Measurements from ENCODE around the gene LRMDA.
"Not testable (repeated sequence)": the region's sequence is repeated elsewhere in the genome, so short reads cannot be mapped to it uniquely, and the experiment has no call there.

LRMDA gene

GRCh38 chr10:76115131-76115470 is 683.7 kb downstream of the LRMDA start:
- no peak for DNase-seq (ENCODE audit: low read depth, low spot score)

DNA sequence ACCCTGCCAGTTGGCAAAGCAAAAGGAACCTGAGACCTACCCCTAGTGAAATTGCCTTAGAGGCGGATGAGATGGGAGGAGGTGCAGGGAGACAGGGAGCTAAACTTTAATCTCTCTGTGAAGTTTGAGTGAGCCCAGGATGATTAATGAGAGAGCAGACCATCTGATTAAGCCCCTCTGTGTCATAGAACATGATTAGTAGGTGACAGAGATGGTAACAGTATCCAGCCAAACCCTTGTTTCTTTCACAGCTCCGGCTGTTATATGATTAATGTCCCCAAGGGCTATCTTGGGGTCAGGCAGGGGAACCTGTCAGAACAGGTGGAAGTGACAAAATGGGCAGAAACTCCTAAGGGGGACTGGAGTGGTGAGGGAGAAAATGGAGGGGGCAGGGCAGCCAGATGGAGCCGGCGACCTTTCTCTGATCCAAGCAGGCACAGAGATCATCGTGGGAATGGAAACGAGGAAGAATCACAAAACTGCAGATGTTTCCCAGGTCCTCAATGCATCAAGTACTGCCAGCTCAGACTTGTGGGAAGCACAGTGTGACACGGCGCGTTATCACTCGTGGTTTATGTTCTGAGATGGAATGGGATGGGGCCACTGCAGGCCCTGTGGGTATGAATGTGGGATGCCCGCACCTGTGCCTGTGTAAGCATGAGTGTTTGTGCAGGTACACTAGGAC is 684.2 kb downstream of the LRMDA start:
- no peak for DNase-seq (ENCODE audit: low read depth, low spot score)

DNA sequence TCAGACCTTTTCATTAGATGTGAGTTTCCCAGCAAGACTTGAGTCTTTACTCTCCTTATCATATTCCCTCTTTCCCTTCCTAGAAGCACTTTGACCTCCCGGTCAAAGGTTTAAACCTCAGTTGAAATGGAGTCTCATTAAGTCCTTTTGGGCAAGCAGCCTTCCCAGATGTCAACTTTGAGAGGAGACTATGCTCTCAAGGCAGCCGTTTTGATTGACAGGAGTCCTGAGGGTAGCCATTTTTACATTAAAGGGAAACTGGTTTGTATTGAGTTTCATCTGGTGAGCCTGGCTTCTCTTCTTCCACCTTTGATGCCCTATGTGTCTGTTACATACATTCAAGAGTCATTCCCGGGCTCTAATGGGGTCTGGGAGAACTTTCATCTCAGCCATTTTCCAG is 685.1 kb downstream of the LRMDA start:
- no peak for DNase-seq (ENCODE audit: low read depth, low spot score)

GRCh38 chr10:76117949-76118348 is 686.5 kb downstream of the LRMDA start:
- peak; percentile 48 for DNase-seq (ENCODE audit: low read depth, low spot score)

DNA sequence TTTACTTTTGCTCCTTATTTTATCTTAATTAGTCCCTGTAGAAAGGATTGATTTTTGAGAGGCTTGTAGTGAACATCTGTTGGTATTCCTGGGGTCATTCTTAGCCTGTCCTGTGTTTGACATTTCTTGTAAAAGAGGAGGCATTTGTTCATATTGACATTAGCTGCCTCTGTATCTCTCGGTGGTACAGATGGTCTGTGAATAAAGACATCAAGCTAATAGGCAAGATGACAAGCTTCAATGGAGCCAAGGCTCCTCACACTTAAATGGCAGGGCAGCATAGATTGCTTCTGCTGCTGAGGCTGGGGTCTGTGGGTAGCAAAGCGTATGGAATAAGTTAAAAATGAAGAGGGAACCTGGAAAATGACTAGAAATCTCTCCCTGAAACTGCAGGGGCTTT is 687.6 kb downstream of the LRMDA start:
- DNase-seq (ENCODE audit: low read depth, low spot score), result no peak

DNA sequence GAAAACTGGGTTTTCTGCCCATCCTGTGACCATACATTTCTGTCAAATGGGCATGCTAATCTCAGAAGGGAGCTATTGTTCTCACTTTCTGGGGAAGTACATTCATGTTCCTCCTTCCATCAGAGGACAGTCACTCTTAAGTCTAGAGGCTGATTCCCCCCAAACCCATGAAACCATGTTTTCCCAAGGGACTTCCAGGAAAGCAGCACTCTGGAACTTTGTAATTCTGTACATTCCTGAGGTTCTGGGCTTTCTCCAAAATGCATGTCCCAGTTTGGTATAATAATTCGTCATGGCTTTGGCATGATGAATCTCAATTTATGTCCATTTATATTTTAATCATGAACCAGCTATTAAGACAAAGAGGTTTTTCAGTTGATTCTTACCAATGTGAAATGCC is 688.1 kb downstream of the LRMDA start:
- peak; percentile 72 for DNase-seq (ENCODE audit: low read depth, low spot score)

GRCh38 chr10:76122056-76122455 is 690.6 kb downstream of the LRMDA start:
- DNase-seq (ENCODE audit: low read depth, low spot score), result no peak

DNA sequence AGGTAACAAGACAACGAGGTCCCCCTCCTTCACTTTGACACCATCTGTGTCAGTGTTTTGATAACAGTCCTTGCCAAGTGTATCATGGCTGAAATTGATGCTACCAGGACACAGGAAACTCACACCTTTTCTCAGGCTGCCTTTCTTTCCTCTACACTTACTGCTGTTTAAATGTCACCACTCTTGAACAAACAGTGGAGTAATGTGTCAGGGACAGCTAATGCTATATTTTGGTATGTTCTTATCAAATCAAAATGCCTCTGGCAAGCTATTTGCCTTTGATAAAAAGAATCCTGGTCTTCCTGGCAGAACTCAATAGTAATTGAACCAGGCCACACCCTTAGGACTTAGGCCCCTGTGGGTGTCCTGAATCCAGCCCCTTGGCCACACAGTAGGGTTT is 692.9 kb downstream of the LRMDA start:
- no peak for DNase-seq (ENCODE audit: low read depth, low spot score)

GRCh38 chr10:76125900-76126299 is 694.5 kb downstream of the LRMDA start:
- DNase-seq (ENCODE audit: low read depth, low spot score), result peak; percentile 36

GRCh38 chr10:76126607-76127527 is 695.4 kb downstream of the LRMDA start:
- peak; percentile 80 for DNase-seq (ENCODE audit: low read depth, low spot score)

GRCh38 chr10:76127984-76128589 is 696.7 kb downstream of the LRMDA start:
- DNase-seq (ENCODE audit: low read depth, low spot score), result no peak

GRCh38 chr10:76129213-76129612 is 697.8 kb downstream of the LRMDA start:
- DNase-seq (ENCODE audit: low read depth, low spot score), result no peak

- DNase-seq (ENCODE audit: low read depth, low spot score), result no peak
Observed at GRCh38 chr10:76130892-76131291, 699.5 kb downstream of the LRMDA start.

GRCh38 chr10:76133597-76134255 is 702.3 kb downstream of the LRMDA start:
- DNase-seq (ENCODE audit: low read depth, low spot score), result no peak

GRCh38 chr10:76136961-76137360 is 705.5 kb downstream of the LRMDA start:
- DNase-seq (ENCODE audit: low read depth, low spot score), result no peak

- DNase-seq (ENCODE audit: low read depth, low spot score), result no peak
Observed at GRCh38 chr10:76138286-76138685, 706.9 kb downstream of the LRMDA start.

DNA sequence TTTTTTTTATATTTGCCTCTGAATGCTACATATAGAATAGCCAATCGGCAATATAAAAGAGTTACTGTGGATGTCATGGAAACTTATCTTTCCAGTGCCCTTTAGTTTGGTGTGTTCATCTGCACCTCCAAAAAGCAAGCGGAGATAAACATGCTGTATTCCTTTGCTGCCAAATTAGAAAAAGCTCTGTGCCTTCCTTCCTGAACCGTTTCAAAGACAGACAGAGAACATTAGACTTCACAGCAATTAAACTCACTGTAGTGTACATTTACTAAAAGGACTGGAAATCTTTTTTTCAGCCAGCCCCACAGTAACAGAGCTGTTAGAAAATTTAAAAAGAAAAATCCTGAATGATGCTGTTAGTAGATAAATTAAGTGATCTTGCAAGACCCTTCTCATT is 707.5 kb downstream of the LRMDA start:
- no peak for DNase-seq (ENCODE audit: low read depth, low spot score)

- no peak for DNase-seq (ENCODE audit: low read depth, low spot score)
Observed at GRCh38 chr10:76139431-76139830, 708.0 kb downstream of the LRMDA start.

DNA sequence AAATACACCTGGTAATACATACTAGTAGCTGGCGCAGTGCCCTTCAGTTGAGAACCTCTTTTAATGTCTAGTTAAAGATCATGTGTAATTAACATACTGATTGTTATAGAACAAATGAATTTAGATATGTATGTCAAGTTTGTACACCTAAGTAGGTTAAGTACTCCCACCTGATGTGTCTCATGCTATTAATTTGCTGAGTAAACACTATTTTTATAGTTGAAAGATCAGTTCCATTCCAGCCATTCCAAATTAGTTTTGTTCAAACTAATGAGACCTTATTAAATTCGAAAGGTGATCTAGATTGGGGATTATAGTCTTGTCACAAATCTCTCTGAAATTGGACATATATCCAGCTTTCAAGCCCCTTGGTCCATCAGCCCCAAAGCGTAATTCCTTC is 710.0 kb downstream of the LRMDA start:
- no peak for DNase-seq (ENCODE audit: low read depth, low spot score)

DNA sequence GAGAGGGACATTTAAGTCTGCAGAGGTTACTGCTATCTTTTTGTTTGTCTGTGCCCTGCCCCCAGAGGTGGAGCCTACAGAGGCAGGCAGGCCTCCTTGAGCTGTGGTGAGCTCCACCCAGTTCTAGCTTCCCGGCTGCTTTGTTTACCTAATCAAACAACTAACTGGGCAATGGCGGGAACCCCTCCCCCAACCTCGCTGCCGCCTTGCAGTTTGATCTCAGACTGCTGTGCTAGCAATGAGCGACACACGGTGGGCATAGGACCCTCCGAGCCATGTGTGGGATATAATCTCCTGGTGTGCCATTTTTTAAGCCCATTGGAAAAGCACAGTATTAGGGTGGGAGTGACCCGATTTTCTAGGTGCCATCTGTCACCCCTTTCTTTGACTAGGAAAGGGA is 716.8 kb downstream of the LRMDA start:
- not testable (repeated sequence) for DNase-seq (ENCODE audit: low read depth, low spot score)

DNA sequence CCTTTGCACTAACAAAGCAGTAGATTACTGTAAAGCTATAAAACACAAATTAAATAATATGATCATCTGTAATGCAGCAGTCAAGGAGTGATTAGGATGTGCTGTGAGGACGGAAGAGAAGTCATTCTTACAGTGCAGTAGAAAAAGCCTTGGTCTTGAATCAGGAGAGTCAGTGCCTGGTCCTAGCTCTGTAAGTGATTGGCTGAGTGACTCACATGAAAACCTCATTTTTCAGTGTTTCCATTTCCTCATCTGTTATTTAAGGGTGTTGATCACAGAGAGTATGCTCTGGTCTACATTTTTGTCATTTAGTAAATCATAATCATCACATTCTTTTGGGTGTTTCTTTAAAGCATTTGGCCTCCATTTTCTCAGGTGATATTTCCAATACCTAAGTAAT is 717.8 kb downstream of the LRMDA start:
- DNase-seq (ENCODE audit: low read depth, low spot score), result peak; percentile 47

DNA sequence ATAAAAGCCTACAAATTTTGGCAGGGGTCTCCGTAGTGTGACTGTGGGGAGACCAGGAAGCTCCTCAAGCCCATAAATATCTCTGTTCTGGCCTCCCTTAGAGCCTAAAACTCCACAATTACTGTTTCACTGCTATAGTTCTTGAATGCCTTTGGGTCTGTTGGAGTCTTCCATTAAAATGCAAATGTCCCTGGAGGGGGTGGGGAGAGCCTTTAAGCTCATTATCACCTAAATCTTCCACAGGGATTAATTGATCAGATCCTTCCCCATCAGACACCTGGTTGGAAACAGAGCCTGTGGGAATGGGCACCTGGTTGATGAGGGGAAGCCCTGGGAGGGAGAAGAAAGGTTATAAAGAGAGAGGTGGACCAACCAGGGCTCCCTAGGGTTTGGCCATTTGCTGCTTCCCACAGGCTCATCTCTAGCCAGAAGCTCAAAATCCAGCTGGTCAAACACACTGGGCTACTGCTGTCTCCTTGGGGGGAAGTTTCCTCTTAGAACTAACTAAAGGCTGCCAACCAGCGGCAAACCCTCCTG is 718.2 kb downstream of the LRMDA start:
- no peak for DNase-seq (ENCODE audit: low read depth, low spot score)

All from astrocyte of the hippocampus (primary cell).